Measurements from ENCODE around the gene PLEKHJ1.
"Not testable (repeated sequence)": the region's sequence is repeated elsewhere in the genome, so short reads cannot be mapped to it uniquely, and the experiment has no call there.

The PLEKHJ1 gene

GRCh38 chr19:2236314-2237050 is at the start of gene PLEKHJ1, which contains the start of gene SF3A2:
TSS of gene PLEKHJ1 (minus strand) at chr19:2236329. CDS start at chr19:2236248, 81 bp downstream.
TSS of gene SF3A2 (plus strand) at chr19:2236824. CDS start at chr19:2243419, 6,595 bp downstream.
- peak; percentile 97 to 98 for DNase-seq (ENCODE audit: low read depth in 2 of 2)

- no peak for DNase-seq (ENCODE audit: low read depth in 2 of 2)
Measured at GRCh38 chr19:2283835-2284507, 47.8 kb upstream of the PLEKHJ1 start.

GRCh38 chr19:2282862-2283237 is 46.7 kb upstream of the PLEKHJ1 start:
- DNase-seq (ENCODE audit: low read depth in 2 of 2): no peak

GRCh38 chr19:2282062-2282861 is 46.1 kb upstream of the PLEKHJ1 start, which contains the start of gene PEAK3:
TSS of gene PEAK3 (minus strand) at chr19:2282175. CDS start at chr19:2280931, 1,244 bp downstream.
- no peak for DNase-seq (ENCODE audit: low read depth in 2 of 2)

GRCh38 chr19:2281265-2282061 is 45.3 kb upstream of the PLEKHJ1 start:
- not testable (repeated sequence) for DNase-seq (ENCODE audit: low read depth in 2 of 2)

- DNase-seq (ENCODE audit: low read depth in 2 of 2): no peak
Measured at GRCh38 chr19:2280633-2281264, 44.6 kb upstream of the PLEKHJ1 start.

- no peak for DNase-seq (ENCODE audit: low read depth in 2 of 2)
Measured at GRCh38 chr19:2278459-2279158, 42.5 kb upstream of the PLEKHJ1 start.

- DNase-seq (ENCODE audit: low read depth in 2 of 2): no peak
Measured at GRCh38 chr19:2277138-2277537, 41.0 kb upstream of the PLEKHJ1 start.

GRCh38 chr19:2276429-2276986 is 40.4 kb upstream of the PLEKHJ1 start:
- DNase-seq (ENCODE audit: low read depth in 2 of 2): no peak

GRCh38 chr19:2275588-2276428 is 39.7 kb upstream of the PLEKHJ1 start:
- DNase-seq (ENCODE audit: low read depth in 2 of 2): no peak

GRCh38 chr19:2274931-2275535 is 38.9 kb upstream of the PLEKHJ1 start:
- DNase-seq (ENCODE audit: low read depth in 2 of 2): no peak

GRCh38 chr19:2274185-2274711 is 38.1 kb upstream of the PLEKHJ1 start:
- DNase-seq (ENCODE audit: low read depth in 2 of 2): no peak

- DNase-seq (ENCODE audit: low read depth in 2 of 2): peak; percentile 72 to 75
Measured at GRCh38 chr19:2273356-2274184, 37.4 kb upstream of the PLEKHJ1 start.

GRCh38 chr19:2271234-2272103 is 35.3 kb upstream of the PLEKHJ1 start:
- no peak for DNase-seq (ENCODE audit: low read depth in 2 of 2)

GRCh38 chr19:2270423-2271233 is 34.5 kb upstream of the PLEKHJ1 start:
- peak; percentile 60 to 67 for DNase-seq (ENCODE audit: low read depth in 2 of 2)

- DNase-seq (ENCODE audit: low read depth in 2 of 2): no peak
Measured at GRCh38 chr19:2270157-2270422, 34.0 kb upstream of the PLEKHJ1 start.

Measured in stimulated activated CD4-positive, alpha-beta T cell treated with anti-CD3 and anti-CD28 coated beads, Interleukin-4, amount 100 ng/mL, for 48 hours (primary cell).